ENCODE data around the gene ADPGK. TPM values are rescaled to one million over a fixed set of nuclear protein-coding genes. Genes with fewer than 3 reads are reported as not detected.

Gene ADPGK
- total RNA-seq, 1 donor from 2014 or later = 112 TPM

- peak; percentile 83 for DNase-seq
- Mint-ChIP-seq H3K4me3 (peak overlapping the region; percentile 91), H3K27me3 (no peaks in the 10 kb centered on the region), H3K9me3 (no peaks in the 10 kb centered on the region), H3K4me1 (peaks cover 66% of the 10 kb centered on the region), H3K27ac (peak overlapping the region; percentile 98), H3K36me3 (ENCODE audit: low read depth) (peaks cover 38% of the 10 kb centered on the region)
- intact Hi-C loops (cut with micrococcal nuclease) = loop anchor here (2.0 to 10.0 kb wide), 7 partner anchors 41 to 666 kb away; partner anchors contain the start of genes ARIH1, BBS4, HIGD2B and MYO9A
Observed at GRCh38 chr15:72783004-72783639, 436 bp downstream of the ADPGK start.

GRCh38 chr15:72782274-72783003, 1.1 kb downstream of the ADPGK start:
- H3K27ac Mint-ChIP-seq = peak overlapping the region; percentile 98
- no peak for DNase-seq
- H3K27me3 Mint-ChIP-seq = no peaks in the 10 kb centered on the region
- peaks cover 43% of the 10 kb centered on the region for H3K36me3 Mint-ChIP-seq (ENCODE audit: low read depth)
- H3K9me3 Mint-ChIP-seq = no peaks in the 10 kb centered on the region
- intact Hi-C loops (cut with micrococcal nuclease) = loop anchor here (2.0 to 10.0 kb wide), 7 partner anchors 40 to 665 kb away; partner anchors contain the start of genes ARIH1, BBS4, HIGD2B and MYO9A
- peak overlapping the region; percentile 91 for H3K4me3 Mint-ChIP-seq
- H3K4me1 Mint-ChIP-seq = peaks cover 61% of the 10 kb centered on the region

GRCh38 chr15:72781631-72782030, 1.9 kb downstream of the ADPGK start:
- no peaks in the 10 kb centered on the region for H3K27me3 Mint-ChIP-seq
- H3K4me1 Mint-ChIP-seq = peaks cover 56% of the 10 kb centered on the region
- no peaks in the 10 kb centered on the region for H3K9me3 Mint-ChIP-seq
- peak overlapping the region; percentile 91 for H3K4me3 Mint-ChIP-seq
- peaks cover 49% of the 10 kb centered on the region for H3K36me3 Mint-ChIP-seq (ENCODE audit: low read depth)
- H3K27ac Mint-ChIP-seq = peak overlapping the region; percentile 38
- intact Hi-C loops (cut with micrococcal nuclease) = loop anchor here (2.0 to 10.0 kb wide), 7 partner anchors 39 to 664 kb away; partner anchors contain the start of genes ARIH1, BBS4, HIGD2B and MYO9A
- DNase-seq = no peak

GRCh38 chr15:72778796-72779195, 4.8 kb downstream of the ADPGK start:
- intact Hi-C loops (cut with micrococcal nuclease) = no loop called here
- H3K27me3 Mint-ChIP-seq = no peaks in the 10 kb centered on the region
- H3K27ac Mint-ChIP-seq = no peak overlapping the region
- H3K9me3 Mint-ChIP-seq = no peaks in the 10 kb centered on the region
- peaks cover 65% of the 10 kb centered on the region for H3K36me3 Mint-ChIP-seq (ENCODE audit: low read depth)
- H3K4me3 Mint-ChIP-seq = no peak overlapping the region
- peaks cover 51% of the 10 kb centered on the region for H3K4me1 Mint-ChIP-seq
- no peak for DNase-seq

GRCh38 chr15:72774696-72775383, 8.7 kb downstream of the ADPGK start:
- Mint-ChIP-seq H3K36me3 (ENCODE audit: low read depth) (peaks cover 69% of the 10 kb centered on the region), H3K4me1 (peaks cover 38% of the 10 kb centered on the region), H3K27ac (peak overlapping the region; percentile 46), H3K9me3 (no peaks in the 10 kb centered on the region), H3K4me3 (no peak overlapping the region), H3K27me3 (no peaks in the 10 kb centered on the region)
- no peak for DNase-seq
- intact Hi-C loops (cut with micrococcal nuclease) = no loop called here

- DNase-seq = no peak
- H3K4me3 Mint-ChIP-seq = no peak overlapping the region
- peaks cover 25% of the 10 kb centered on the region for H3K4me1 Mint-ChIP-seq
- H3K9me3 Mint-ChIP-seq = peaks cover 7% of the 10 kb centered on the region
- H3K27ac Mint-ChIP-seq = peak overlapping the region; percentile 69
- no peaks in the 10 kb centered on the region for H3K27me3 Mint-ChIP-seq
- peaks cover 76% of the 10 kb centered on the region for H3K36me3 Mint-ChIP-seq (ENCODE audit: low read depth)
- intact Hi-C loops (cut with micrococcal nuclease) = no loop called here
Observed at GRCh38 chr15:72771329-72771725, 12.2 kb downstream of the ADPGK start.

- intact Hi-C loops (cut with micrococcal nuclease) = no loop called here
- H3K4me3 Mint-ChIP-seq = no peak overlapping the region
Observed at GRCh38 chr15:72770673-72771328, 12.8 kb downstream of the ADPGK start.

GRCh38 chr15:72766780-72767179, 16.8 kb downstream of the ADPGK start:
- peaks cover 21% of the 10 kb centered on the region for H3K4me1 Mint-ChIP-seq
- peaks cover 77% of the 10 kb centered on the region for H3K36me3 Mint-ChIP-seq (ENCODE audit: low read depth)
- peaks cover 7% of the 10 kb centered on the region for H3K9me3 Mint-ChIP-seq
- H3K4me3 Mint-ChIP-seq = no peak overlapping the region
- H3K27ac Mint-ChIP-seq = no peak overlapping the region
- intact Hi-C loops (cut with micrococcal nuclease) = no loop called here
- DNase-seq = no peak
- H3K27me3 Mint-ChIP-seq = no peaks in the 10 kb centered on the region

More at GRCh38 chr15:72770673-72771328, 12.8 kb downstream of the ADPGK start:
- Mint-ChIP-seq H3K27ac (peak overlapping the region; percentile 69), H3K27me3 (no peaks in the 10 kb centered on the region), H3K9me3 (peaks cover 7% of the 10 kb centered on the region), H3K36me3 (ENCODE audit: low read depth) (peaks cover 76% of the 10 kb centered on the region), H3K4me1 (peaks cover 22% of the 10 kb centered on the region)
- no peak for DNase-seq

GRCh38 chr15:72766025-72766424, 17.5 kb downstream of the ADPGK start:
- Mint-ChIP-seq H3K4me3 (no peak overlapping the region), H3K27me3 (no peaks in the 10 kb centered on the region), H3K4me1 (peaks cover 19% of the 10 kb centered on the region), H3K36me3 (ENCODE audit: low read depth) (peaks cover 77% of the 10 kb centered on the region), H3K9me3 (peaks cover 7% of the 10 kb centered on the region), H3K27ac (no peak overlapping the region)
- DNase-seq = no peak
- intact Hi-C loops (cut with micrococcal nuclease) = no loop called here

- Mint-ChIP-seq H3K9me3 (peaks cover 7% of the 10 kb centered on the region), H3K4me1 (peaks cover 19% of the 10 kb centered on the region), H3K27me3 (no peaks in the 10 kb centered on the region), H3K4me3 (no peak overlapping the region), H3K36me3 (ENCODE audit: low read depth) (peaks cover 75% of the 10 kb centered on the region), H3K27ac (peak overlapping the region; percentile 47)
- DNase-seq = no peak
- intact Hi-C loops (cut with micrococcal nuclease) = no loop called here
Observed at GRCh38 chr15:72764656-72765055, 18.9 kb downstream of the ADPGK start.

- intact Hi-C loops (cut with micrococcal nuclease) = no loop called here
- DNase-seq = no peak
- no peak overlapping the region for H3K27ac Mint-ChIP-seq
- peaks cover 74% of the 10 kb centered on the region for H3K36me3 Mint-ChIP-seq (ENCODE audit: low read depth)
- no peaks in the 10 kb centered on the region for H3K27me3 Mint-ChIP-seq
- no peak overlapping the region for H3K4me3 Mint-ChIP-seq
- H3K4me1 Mint-ChIP-seq = peaks cover 26% of the 10 kb centered on the region
- H3K9me3 Mint-ChIP-seq = no peaks in the 10 kb centered on the region
Observed at GRCh38 chr15:72760590-72761260, 22.8 kb downstream of the ADPGK start.

GRCh38 chr15:72758182-72758581, 25.4 kb downstream of the ADPGK start:
- intact Hi-C loops (cut with micrococcal nuclease) = no loop called here
- peaks cover 18% of the 10 kb centered on the region for H3K4me1 Mint-ChIP-seq
- no peak overlapping the region for H3K27ac Mint-ChIP-seq
- H3K9me3 Mint-ChIP-seq = no peaks in the 10 kb centered on the region
- DNase-seq = no peak
- no peak overlapping the region for H3K4me3 Mint-ChIP-seq
- no peaks in the 10 kb centered on the region for H3K27me3 Mint-ChIP-seq
- peaks cover 83% of the 10 kb centered on the region for H3K36me3 Mint-ChIP-seq (ENCODE audit: low read depth)

- intact Hi-C loops (cut with micrococcal nuclease) = no loop called here
- Mint-ChIP-seq H3K27ac (no peak overlapping the region), H3K4me1 (peaks cover 20% of the 10 kb centered on the region), H3K27me3 (no peaks in the 10 kb centered on the region), H3K9me3 (no peaks in the 10 kb centered on the region), H3K4me3 (no peak overlapping the region), H3K36me3 (ENCODE audit: low read depth) (peaks cover 78% of the 10 kb centered on the region)
- no peak for DNase-seq
Observed at GRCh38 chr15:72754096-72754495, 29.5 kb downstream of the ADPGK start.
